ENCODE data around the gene CHD5. TPM values are rescaled to one million over a fixed set of nuclear protein-coding genes. Genes with fewer than 3 reads are reported as not detected.

Gene CHD5
- polyA plus RNA-seq, 3 donors: 0.07 TPM; not detected in 2

GRCh38 chr1:6108476-6108875 is 71.6 kb downstream of the CHD5 start:
- H3K36me3 Mint-ChIP-seq: no peaks in the 10 kb centered on the region
- Histone ChIP-seq H3K9ac (ENCODE audit: insufficient read depth, low read length, poor library complexity, severe bottlenecking) (no peak overlapping the region), H3K27ac (ENCODE audit: low read depth in 1 of 2, low read length in 2 of 2) (no peak overlapping the region), H4K20me1 (ENCODE audit: insufficient read depth, low read length) (no peaks in the 10 kb centered on the region), H3K4me1 (ENCODE audit: control insufficient read depth in 1 of 2, insufficient read depth in 2 of 2, low read length in 2 of 2) (no peaks in the 10 kb centered on the region), H3K4me2 (replicated peaks; ENCODE audit: extremely low read depth, low read length, poor library complexity, severe bottlenecking) (no peak overlapping the region), H3K79me2 (ENCODE audit: insufficient read depth, low read length) (no peaks in the 10 kb centered on the region), H3K9me3 (replicated peaks in 1 of 2; ENCODE audit: control insufficient read depth in 1 of 2, insufficient read depth in 1 of 2, low read length in 2 of 2) (no peaks in the 10 kb centered on the region), H3K4me3 (replicated peaks in 1 of 3; ENCODE audit: low read depth in 2 of 3, low read length in 3 of 3) (no peak overlapping the region), H3K36me3 (replicated peaks in 1 of 2; ENCODE audit: control insufficient read depth in 1 of 2, insufficient read depth in 2 of 2, low read length in 2 of 2) (no peaks in the 10 kb centered on the region), H3K27me3 (ENCODE audit: control insufficient read depth in 2 of 2, insufficient read depth in 2 of 2, low read length in 2 of 2) (no peaks in the 10 kb centered on the region), H2AFZ (ENCODE audit: insufficient read depth, low read depth, low read length, poor library complexity, severe bottlenecking) (no peak overlapping the region)
- H3K27me3 Mint-ChIP-seq (ENCODE audit: low read depth in 3 of 3): peaks cover 8 to 13% (median 12%) of the 10 kb centered on the region in 3 donors
- no peak overlapping the region for H3K27ac Mint-ChIP-seq
- peaks cover 0 to 5% (median 0%) of the 10 kb centered on the region in 7 donors for H3K9me3 Mint-ChIP-seq
- intact Hi-C loops (cut with micrococcal nuclease): loop anchor here (10.0 kb wide), 1 partner anchor 136 kb away; the partner anchor contains the start of gene HES3 (in 2 of the 2)
- no peak overlapping the region for H3K4me3 Mint-ChIP-seq
- TF ChIP-seq CTCF (IDR thresholded peaks at IDR 0.05): no peak
- 63% methylated on average over 2 of the region's 2 CpGs for WGBS (ENCODE audit: insufficient coverage)
- no peak for DNase-seq
- H3K4me1 Mint-ChIP-seq: no peaks in the 10 kb centered on the region

GRCh38 chr1:6107409-6108356 is 72.4 kb downstream of the CHD5 start:
- WGBS (ENCODE audit: insufficient coverage): 89% methylated on average over 7 of the region's 8 CpGs
- Histone ChIP-seq H3K36me3 (replicated peaks in 1 of 2; ENCODE audit: control insufficient read depth in 1 of 2, insufficient read depth in 2 of 2, low read length in 2 of 2) (no peaks in the 10 kb centered on the region), H3K9ac (ENCODE audit: insufficient read depth, low read length, poor library complexity, severe bottlenecking) (no peak overlapping the region), H3K4me1 (ENCODE audit: control insufficient read depth in 1 of 2, insufficient read depth in 2 of 2, low read length in 2 of 2) (no peaks in the 10 kb centered on the region), H3K27ac (ENCODE audit: low read depth in 1 of 2, low read length in 2 of 2) (no peak overlapping the region), H3K79me2 (ENCODE audit: insufficient read depth, low read length) (no peaks in the 10 kb centered on the region), H3K9me3 (replicated peaks in 1 of 2; ENCODE audit: control insufficient read depth in 1 of 2, insufficient read depth in 1 of 2, low read length in 2 of 2) (no peaks in the 10 kb centered on the region), H3K4me3 (replicated peaks in 1 of 3; ENCODE audit: low read depth in 2 of 3, low read length in 3 of 3) (no peak overlapping the region), H4K20me1 (ENCODE audit: insufficient read depth, low read length) (no peaks in the 10 kb centered on the region), H2AFZ (ENCODE audit: insufficient read depth, low read depth, low read length, poor library complexity, severe bottlenecking) (no peak overlapping the region), H3K27me3 (ENCODE audit: control insufficient read depth in 2 of 2, insufficient read depth in 2 of 2, low read length in 2 of 2) (no peaks in the 10 kb centered on the region), H3K4me2 (replicated peaks; ENCODE audit: extremely low read depth, low read length, poor library complexity, severe bottlenecking) (no peak overlapping the region)
- peak overlapping the region in 1 of 7 donors; percentile 40 for H3K27ac Mint-ChIP-seq
- intact Hi-C loops (cut with micrococcal nuclease): loop anchor here (10.0 kb wide), 1 partner anchor 137 kb away; the partner anchor contains the start of gene HES3 (in 2 of the 2)
- peaks cover 0 to 5% (median 0%) of the 10 kb centered on the region in 7 donors for H3K9me3 Mint-ChIP-seq
- H3K4me3 Mint-ChIP-seq: no peak overlapping the region
- DNase-seq: no peak
- peak; percentile 16 for TF ChIP-seq CTCF (IDR thresholded peaks at IDR 0.05)
- no peaks in the 10 kb centered on the region for H3K36me3 Mint-ChIP-seq
- peaks cover 5 to 11% (median 10%) of the 10 kb centered on the region in 3 donors for H3K27me3 Mint-ChIP-seq (ENCODE audit: low read depth in 3 of 3)
- H3K4me1 Mint-ChIP-seq: no peaks in the 10 kb centered on the region

Data from CD14-positive monocyte (primary cell).